ENCODE measurements around the gene KIAA1210. TPM values are rescaled to one million over a fixed set of nuclear protein-coding genes. Genes with fewer than 3 reads are reported as not detected.

Gene KIAA1210
- total RNA-seq, 1 experiment from 2014 or later = not detected

- Mint-ChIP-seq H3K4me3 (ENCODE audit: unreplicated experiment) (no peak overlapping the region), H3K27me3 (ENCODE audit: insufficient read depth, unreplicated experiment) (no peaks in the 10 kb centered on the region), H3K27ac (ENCODE audit: unreplicated experiment) (no peak overlapping the region), H3K9me3 (ENCODE audit: unreplicated experiment) (no peaks in the 10 kb centered on the region), H3K4me1 (ENCODE audit: low read depth, unreplicated experiment) (no peaks in the 10 kb centered on the region), H3K36me3 (ENCODE audit: insufficient read depth, unreplicated experiment) (no peaks in the 10 kb centered on the region)
- Histone ChIP-seq H3K4me1 (no peaks in the 10 kb centered on the region), H3K27me3 (replicated peaks; ENCODE audit: control insufficient read depth, insufficient read depth, low read length) (no peaks in the 10 kb centered on the region), H3K36me3 (ENCODE audit: control insufficient read depth, insufficient read depth, low read length) (no peaks in the 10 kb centered on the region), H3K9me3 (no peaks in the 10 kb centered on the region), H3K4me3 (ENCODE audit: low read depth, low read length) (no peak overlapping the region)
- no TSS peak for BruUV-seq (replicated peaks)
- intact Hi-C loops (cut with micrococcal nuclease; ENCODE audit: unreplicated experiment) = loop anchor here (5.0 kb wide), 1 partner anchor 34 kb away; no protein-coding TSS in a partner anchor
- TF ChIP-seq, protein P1, sequence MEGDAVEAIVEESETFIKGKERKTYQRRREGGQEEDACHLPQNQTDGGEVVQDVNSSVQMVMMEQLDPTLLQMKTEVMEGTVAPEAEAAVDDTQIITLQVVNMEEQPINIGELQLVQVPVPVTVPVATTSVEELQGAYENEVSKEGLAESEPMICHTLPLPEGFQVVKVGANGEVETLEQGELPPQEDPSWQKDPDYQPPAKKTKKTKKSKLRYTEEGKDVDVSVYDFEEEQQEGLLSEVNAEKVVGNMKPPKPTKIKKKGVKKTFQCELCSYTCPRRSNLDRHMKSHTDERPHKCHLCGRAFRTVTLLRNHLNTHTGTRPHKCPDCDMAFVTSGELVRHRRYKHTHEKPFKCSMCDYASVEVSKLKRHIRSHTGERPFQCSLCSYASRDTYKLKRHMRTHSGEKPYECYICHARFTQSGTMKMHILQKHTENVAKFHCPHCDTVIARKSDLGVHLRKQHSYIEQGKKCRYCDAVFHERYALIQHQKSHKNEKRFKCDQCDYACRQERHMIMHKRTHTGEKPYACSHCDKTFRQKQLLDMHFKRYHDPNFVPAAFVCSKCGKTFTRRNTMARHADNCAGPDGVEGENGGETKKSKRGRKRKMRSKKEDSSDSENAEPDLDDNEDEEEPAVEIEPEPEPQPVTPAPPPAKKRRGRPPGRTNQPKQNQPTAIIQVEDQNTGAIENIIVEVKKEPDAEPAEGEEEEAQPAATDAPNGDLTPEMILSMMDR (IDR thresholded peaks at IDR 0.05; ENCODE audit: insufficient read depth in 1 of 2, low read depth in 1 of 2, low read length in 1 of 2, severe bottlenecking in 1 of 2, unreplicated experiment in 1 of 2) = no peak
- no peak for DNase-seq
- ChIA-PET POLR2A (no interaction called here), CTCF (no interaction called here)
Measured at GRCh38 chrX:119041175-119041574, 86.4 kb downstream of the KIAA1210 start.

- H3K27ac Mint-ChIP-seq (ENCODE audit: unreplicated experiment) = no peak overlapping the region
- no peaks in the 10 kb centered on the region for H3K36me3 ChIP-seq (ENCODE audit: control insufficient read depth, insufficient read depth, low read length)
- H3K4me1 ChIP-seq = no peaks in the 10 kb centered on the region
- intact Hi-C loops (cut with micrococcal nuclease; ENCODE audit: unreplicated experiment) = loop anchor here (5.0 kb wide), 1 partner anchor 33 kb away; no protein-coding TSS in a partner anchor
- H3K27me3 ChIP-seq (replicated peaks; ENCODE audit: control insufficient read depth, insufficient read depth, low read length) = no peaks in the 10 kb centered on the region
- TF ChIP-seq, protein P1 (IDR thresholded peaks at IDR 0.05; ENCODE audit: insufficient read depth in 1 of 2, low read depth in 1 of 2, low read length in 1 of 2, severe bottlenecking in 1 of 2, unreplicated experiment in 1 of 2) = no peak
- POLR2A ChIA-PET = no interaction called here
- no peaks in the 10 kb centered on the region for H3K27me3 Mint-ChIP-seq (ENCODE audit: insufficient read depth, unreplicated experiment)
- no peaks in the 10 kb centered on the region for H3K9me3 Mint-ChIP-seq (ENCODE audit: unreplicated experiment)
- CTCF ChIA-PET = no interaction called here
- no peak for DNase-seq
- no peaks in the 10 kb centered on the region for H3K4me1 Mint-ChIP-seq (ENCODE audit: low read depth, unreplicated experiment)
- no TSS peak for BruUV-seq (replicated peaks)
- H3K4me3 ChIP-seq (ENCODE audit: low read depth, low read length) = no peak overlapping the region
- H3K4me3 Mint-ChIP-seq (ENCODE audit: unreplicated experiment) = no peak overlapping the region
- no peaks in the 10 kb centered on the region for H3K36me3 Mint-ChIP-seq (ENCODE audit: insufficient read depth, unreplicated experiment)
- H3K9me3 ChIP-seq = no peaks in the 10 kb centered on the region
Measured at GRCh38 chrX:119040432-119040831, 87.2 kb downstream of the KIAA1210 start.

- H3K4me1 Mint-ChIP-seq (ENCODE audit: low read depth, unreplicated experiment) = no peaks in the 10 kb centered on the region
- no peaks in the 10 kb centered on the region for H3K9me3 ChIP-seq
- H3K4me3 ChIP-seq (ENCODE audit: low read depth, low read length) = no peak overlapping the region
- H3K9me3 Mint-ChIP-seq (ENCODE audit: unreplicated experiment) = peaks cover 14% of the 10 kb centered on the region
- intact Hi-C loops (cut with micrococcal nuclease; ENCODE audit: unreplicated experiment) = no loop called here
- no peaks in the 10 kb centered on the region for H3K4me1 ChIP-seq
- no peaks in the 10 kb centered on the region for H3K36me3 ChIP-seq (ENCODE audit: control insufficient read depth, insufficient read depth, low read length)
- no peak overlapping the region for H3K27ac Mint-ChIP-seq (ENCODE audit: unreplicated experiment)
- POLR2A ChIA-PET = no interaction called here
- BruUV-seq (replicated peaks) = no TSS peak
- peaks cover 3% of the 10 kb centered on the region for H3K27me3 Mint-ChIP-seq (ENCODE audit: insufficient read depth, unreplicated experiment)
- TF ChIP-seq, protein P1 (IDR thresholded peaks at IDR 0.05; ENCODE audit: insufficient read depth in 1 of 2, low read depth in 1 of 2, low read length in 1 of 2, severe bottlenecking in 1 of 2, unreplicated experiment in 1 of 2) = no peak
- no peaks in the 10 kb centered on the region for H3K36me3 Mint-ChIP-seq (ENCODE audit: insufficient read depth, unreplicated experiment)
- DNase-seq = no peak
- no peaks in the 10 kb centered on the region for H3K27me3 ChIP-seq (replicated peaks; ENCODE audit: control insufficient read depth, insufficient read depth, low read length)
- CTCF ChIA-PET = no interaction called here
- no peak overlapping the region for H3K4me3 Mint-ChIP-seq (ENCODE audit: unreplicated experiment)
Measured at GRCh38 chrX:119036107-119037029, 91.2 kb downstream of the KIAA1210 start.
